ENCODE results near the gene ELK4.

The ELK4 gene

GRCh38 chr1:205578780-205579571 is 52.8 kb downstream of the ELK4 start:
- peak; percentile 59 for DNase-seq (ENCODE audit: low read depth)

GRCh38 chr1:205577874-205578658 is 53.7 kb downstream of the ELK4 start:
- H3K4me3 ChIP-seq (ENCODE audit: low read depth, low read length): no peak overlapping the region
- TF ChIP-seq CTCF (IDR thresholded peaks at IDR 0.05; ENCODE audit: control insufficient read depth, extremely low read depth, insufficient read depth): no peak
- no peak for DNase-seq (ENCODE audit: low read depth)

More at GRCh38 chr1:205578780-205579571, 52.8 kb downstream of the ELK4 start:
- no peak for TF ChIP-seq CTCF (IDR thresholded peaks at IDR 0.05; ENCODE audit: control insufficient read depth, extremely low read depth, insufficient read depth)
- no peak overlapping the region for H3K4me3 ChIP-seq (ENCODE audit: low read depth, low read length)

- no peak for DNase-seq (ENCODE audit: low read depth)
- H3K4me3 ChIP-seq (ENCODE audit: low read depth, low read length): no peak overlapping the region
- no peak for TF ChIP-seq CTCF (IDR thresholded peaks at IDR 0.05; ENCODE audit: control insufficient read depth, extremely low read depth, insufficient read depth)
Observed at GRCh38 chr1:205576805-205577761, 54.7 kb downstream of the ELK4 start.

- H3K4me3 ChIP-seq (ENCODE audit: low read depth, low read length): no peak overlapping the region
- no peak for DNase-seq (ENCODE audit: low read depth)
- no peak for TF ChIP-seq CTCF (IDR thresholded peaks at IDR 0.05; ENCODE audit: control insufficient read depth, extremely low read depth, insufficient read depth)
Observed at GRCh38 chr1:205576011-205576410, 55.8 kb downstream of the ELK4 start.

GRCh38 chr1:205575294-205575885 is 56.4 kb downstream of the ELK4 start:
- no peak overlapping the region for H3K4me3 ChIP-seq (ENCODE audit: low read depth, low read length)
- no peak for TF ChIP-seq CTCF (IDR thresholded peaks at IDR 0.05; ENCODE audit: control insufficient read depth, extremely low read depth, insufficient read depth)
- DNase-seq (ENCODE audit: low read depth): no peak

GRCh38 chr1:205572421-205572820 is 59.4 kb downstream of the ELK4 start:
- no peak overlapping the region for H3K4me3 ChIP-seq (ENCODE audit: low read depth, low read length)
- TF ChIP-seq CTCF (IDR thresholded peaks at IDR 0.05; ENCODE audit: control insufficient read depth, extremely low read depth, insufficient read depth): no peak
- no peak for DNase-seq (ENCODE audit: low read depth)

All from LNCaP clone FGC (cell line).